B cell (primary cell): ENCODE measurements around the gene COBLL1. TPM values are rescaled to one million over a fixed set of nuclear protein-coding genes. Genes with fewer than 3 reads are reported as not detected.

Source experiments
- ATAC-seq: fragments of 200-7000 bp; cut with Tn5 transposase; one replicate; pipeline ENCODE4 v1.10.0; 2021; ENCODE audit warnings: low read depth, mild to moderate bottlenecking, moderate number of reproducible peaks, moderate library complexity
- CTCF ChIA-PET: fragments of 350-600 bp; sonication (Branson Sonifier 250); formaldehyde crosslinking; loops from one replicate; lab custom pipeline; 2021; ENCODE audit warnings: antibody characterized with exemption, inconsistent platforms; lab: Charles Lee
- POLR2A ChIA-PET: fragments of 350-600 bp; sonication (Branson Sonifier 250); formaldehyde crosslinking; loops from one replicate; lab custom pipeline; 2021; ENCODE audit warnings: antibody characterized with exemption; lab: Charles Lee
- DNase-seq: peaks from one replicate; pipeline ENCODE4 v3.0.0; 2013
- H2AFZ ChIP-seq: 2 replicates; pipeline ENCODE4 v1.6.1; 2012; ENCODE audit warnings: mild to moderate bottlenecking, low read depth, low read length; ENCODE audit not compliant: insufficient read depth, poor library complexity, severe bottlenecking
- H3K27ac ChIP-seq, 2 donors: 1 replicate in 1 of 2; 2 replicates in 1 of 2; pipeline ENCODE4 v1.5.1; 2012 to 2013; ENCODE audit warnings: low read length in 2 of 2, mild to moderate bottlenecking in 2 of 2, moderate library complexity in 1 of 2
- H3K27me3 ChIP-seq, 4 experiments: fragments of 200-600 bp in 1 of 4; sonication (generic) in 1 of 4; replicated peaks in 1 of 4; 1 replicate in 2 of 4; 2 replicates in 2 of 4; pipeline versions ENCODE4 v1.6.1 to v1.7.0; 2013 to 2016; ENCODE audit warnings: low read length in 3 of 4, mild to moderate bottlenecking in 2 of 4, mixed read lengths in 1 of 4, moderate library complexity in 1 of 4; ENCODE audit not compliant: insufficient read depth in 4 of 4, control insufficient read depth in 3 of 4; ENCODE audit errors: control extremely low read depth in 1 of 4
- H3K36me3 ChIP-seq, 2 experiments: replicated peaks in 1 of 2; 1 replicate in 1 of 2; 2 replicates in 1 of 2; pipeline versions ENCODE4 v1.6.1 to v1.7.1; 2013; ENCODE audit warnings: low read length in 1 of 2; ENCODE audit not compliant: insufficient read depth in 2 of 2, control insufficient read depth in 1 of 2; ENCODE audit errors: control extremely low read depth in 1 of 2, extremely low read depth in 1 of 2
- H3K4me1 ChIP-seq, 2 donors: fragments of 200-600 bp in 1 of 2; sonication (generic) in 1 of 2; 1 replicate in 1 of 2; 2 replicates in 1 of 2; pipeline versions ENCODE4 v1.5.1 to v1.6.1; 2013 to 2017; ENCODE audit warnings: low read length in 2 of 2; ENCODE audit not compliant: control insufficient read depth in 2 of 2, insufficient read depth in 2 of 2
- H3K4me2 ChIP-seq: replicated peaks from 2 replicates; pipeline ENCODE3; 2012; ENCODE audit warnings: mild to moderate bottlenecking, low read depth, low read length; ENCODE audit not compliant: poor library complexity, severe bottlenecking
- H3K4me3 ChIP-seq, 5 experiments: fragments of 200-600 bp in 1 of 5; sonication (generic) in 1 of 5; 1 replicate in 3 of 5; 2 replicates in 2 of 5; pipeline versions ENCODE4 v1.5.1 to v1.7.0; 2011 to 2016; ENCODE audit warnings: low read length in 4 of 5, mild to moderate bottlenecking in 4 of 5, low read depth in 2 of 5, control low read depth in 1 of 5, moderate library complexity in 1 of 5; ENCODE audit not compliant: insufficient read depth in 1 of 5; ENCODE audit errors: control extremely low read depth in 1 of 5, extremely low read depth in 1 of 5
- H3K79me2 ChIP-seq: fragments of 200-600 bp; sonication (generic); one replicate; pipeline ENCODE4 v1.6.0; 2016; ENCODE audit warnings: low read length; ENCODE audit not compliant: control insufficient read depth, insufficient read depth
- H3K9ac ChIP-seq: fragments of 200-600 bp; sonication (generic); 2 replicates; pipeline ENCODE4 v1.6.1; 2017; ENCODE audit warnings: mild to moderate bottlenecking, low read length, moderate library complexity
- H3K9me3 ChIP-seq, 3 donors: one replicate each; pipeline versions ENCODE4 v1.6.1 to v1.7.1; 2013; ENCODE audit warnings: low read length in 2 of 3; ENCODE audit not compliant: control insufficient read depth in 2 of 3, insufficient read depth in 1 of 3; ENCODE audit errors: control extremely low read depth in 1 of 3
- H4K20me1 ChIP-seq: 2 replicates; pipeline ENCODE4 v1.6.0; 2012; ENCODE audit warnings: mild to moderate bottlenecking, low read length; ENCODE audit not compliant: insufficient read depth, control insufficient read depth, poor library complexity, severe bottlenecking
- H3K27ac Mint-ChIP-seq: one replicate; pipeline ENCODE4 v1.8.0; 2021; ENCODE audit warnings: mixed read lengths
- H3K27me3 Mint-ChIP-seq: one replicate; pipeline ENCODE4 v1.8.0; 2021; ENCODE audit warnings: mixed read lengths
- H3K4me1 Mint-ChIP-seq: one replicate; pipeline ENCODE4 v1.8.0; 2021; ENCODE audit warnings: mixed read lengths
- H3K4me3 Mint-ChIP-seq: one replicate; pipeline ENCODE4 v1.8.0; 2021; ENCODE audit warnings: mixed read lengths
- H3K9me3 Mint-ChIP-seq: one replicate; pipeline ENCODE4 v1.8.0; 2022; ENCODE audit warnings: mixed read lengths; ENCODE audit not compliant: insufficient read depth
- EZH2 ChIP-seq: IDR thresholded peaks from 2 replicates; pipeline ENCODE4 v1.6.1; 2012; ENCODE audit warnings: borderline replicate concordance, low read depth, mild to moderate bottlenecking, moderate library complexity, low read length; ENCODE audit not compliant: insufficient read depth, poor library complexity, severe bottlenecking
- WGBS: methylation state at CpG from one replicate; pipeline ENCODE4 v1.1.5; 2013; ENCODE audit warnings: missing lambda C conversion rate; ENCODE audit not compliant: insufficient coverage; 5-methylcytosine and 5-hydroxymethylcytosine counted together
- intact Hi-C: fragments of 100-400 bp; cut with micrococcal nuclease; formaldehyde crosslinking; loops from one replicate; pipeline ENCODE4 v1.10.0; 2022
- polyA plus RNA-seq: library from polyadenylated mRNA; depleted of rRNA; stranded (reverse); fragments of >200 nt; gene quantifications from 2 replicates; pipeline ENCODE4 v1.2.3, GENCODE V29; 2012
- total RNA-seq, 2 donors: library from RNA; stranded (reverse); fragments of 120-200 nt in 1 of 2; gene quantifications; 1 replicate in 1 of 2; 2 replicates in 1 of 2; pipeline versions ENCODE4 v1.2.3 to v1.2.4, GENCODE V29; 2013 to 2022
- TF ChIP-seq, protein P1 (sequence below): fragments of 200-600 bp; IDR thresholded peaks from one replicate; pipeline ENCODE4 v1.8.0; 2022; ENCODE audit warnings: antibody characterized with exemption, mild to moderate bottlenecking

COBLL1 gene
- total and polyA plus RNA-seq, 2 donors (not counting 1 experiment from before 2014, with no cell fraction given): 45.1 to 234 TPM

GRCh38 chr2:164746713-164747112, 94.9 kb downstream of the COBLL1 start:
- H3K27me3 Mint-ChIP-seq: no peaks in the 10 kb centered on the region
- DNase-seq: no peak
- H4K20me1 ChIP-seq: no peaks in the 10 kb centered on the region
- H3K27me3 ChIP-seq: no peaks in the 10 kb centered on the region
- no peak overlapping the region for H3K9ac ChIP-seq
- intact Hi-C loops: no loop called here
- H3K36me3 ChIP-seq: peaks cover 0 to 19% of the 10 kb centered on the region in 2 experiments
- ATAC-seq: no peak
- ChIA-PET POLR2A (no interaction called here), CTCF (interaction anchor here (0.6 to 2.1 kb wide), 2 partner anchors 95 to 167 kb away, joined by 4 to 6 read pairs; partner anchors contain the start of gene COBLL1)
- peak overlapping the region; percentile 29 for H3K4me3 Mint-ChIP-seq
- H3K4me1 Mint-ChIP-seq: peaks cover 73% of the 10 kb centered on the region
- no peak overlapping the region for H3K4me3 ChIP-seq
- H3K9me3 ChIP-seq: no peaks in the 10 kb centered on the region
- H3K79me2 ChIP-seq: peaks cover 73% of the 10 kb centered on the region
- 79% methylated on average over 1 of the region's 1 CpG for WGBS
- H3K27ac Mint-ChIP-seq: peak overlapping the region; percentile 37
- no peak overlapping the region for H3K27ac ChIP-seq
- H3K9me3 Mint-ChIP-seq: no peaks in the 10 kb centered on the region
- no peak for TF ChIP-seq EZH2
- TF ChIP-seq, protein P1, sequence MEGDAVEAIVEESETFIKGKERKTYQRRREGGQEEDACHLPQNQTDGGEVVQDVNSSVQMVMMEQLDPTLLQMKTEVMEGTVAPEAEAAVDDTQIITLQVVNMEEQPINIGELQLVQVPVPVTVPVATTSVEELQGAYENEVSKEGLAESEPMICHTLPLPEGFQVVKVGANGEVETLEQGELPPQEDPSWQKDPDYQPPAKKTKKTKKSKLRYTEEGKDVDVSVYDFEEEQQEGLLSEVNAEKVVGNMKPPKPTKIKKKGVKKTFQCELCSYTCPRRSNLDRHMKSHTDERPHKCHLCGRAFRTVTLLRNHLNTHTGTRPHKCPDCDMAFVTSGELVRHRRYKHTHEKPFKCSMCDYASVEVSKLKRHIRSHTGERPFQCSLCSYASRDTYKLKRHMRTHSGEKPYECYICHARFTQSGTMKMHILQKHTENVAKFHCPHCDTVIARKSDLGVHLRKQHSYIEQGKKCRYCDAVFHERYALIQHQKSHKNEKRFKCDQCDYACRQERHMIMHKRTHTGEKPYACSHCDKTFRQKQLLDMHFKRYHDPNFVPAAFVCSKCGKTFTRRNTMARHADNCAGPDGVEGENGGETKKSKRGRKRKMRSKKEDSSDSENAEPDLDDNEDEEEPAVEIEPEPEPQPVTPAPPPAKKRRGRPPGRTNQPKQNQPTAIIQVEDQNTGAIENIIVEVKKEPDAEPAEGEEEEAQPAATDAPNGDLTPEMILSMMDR: no peak
- peaks cover 11 to 40% of the 10 kb centered on the region in 2 donors for H3K4me1 ChIP-seq
- H2AFZ ChIP-seq: no peak overlapping the region
- H3K4me2 ChIP-seq: peak overlapping the region; percentile 12

- H3K9ac ChIP-seq: no peak overlapping the region
- peak overlapping the region; percentile 12 for H3K27ac Mint-ChIP-seq
- WGBS: 88% methylated on average over 1 of the region's 5 CpGs
- ChIA-PET CTCF (interaction anchor here (0.7 to 1.1 kb wide), 3 partner anchors 15 to 169 kb away, joined by 3 to 4 read pairs (median 3); no protein-coding TSS in a partner anchor), POLR2A (interaction anchor here (0.8 kb wide), 1 partner anchor 11 kb away, joined by 9 read pairs; no protein-coding TSS in a partner anchor)
- H3K79me2 ChIP-seq: peaks cover 67% of the 10 kb centered on the region
- H3K27ac ChIP-seq: peak overlapping the region in 1 of 2 donors; percentile 22
- no peaks in the 10 kb centered on the region for H4K20me1 ChIP-seq
- H3K4me3 ChIP-seq: no peak overlapping the region
- intact Hi-C loops: loop anchor here (1.0 kb wide), 1 partner anchor 9 kb away; no protein-coding TSS in a partner anchor
- peaks cover 8 to 39% of the 10 kb centered on the region in 2 donors for H3K4me1 ChIP-seq
- no peaks in the 10 kb centered on the region for H3K9me3 Mint-ChIP-seq
- TF ChIP-seq EZH2: no peak
- TF ChIP-seq, protein P1: no peak
- ATAC-seq (no peak), DNase-seq (no peak)
- H3K4me1 Mint-ChIP-seq: peaks cover 71% of the 10 kb centered on the region
- H3K27me3 ChIP-seq: no peaks in the 10 kb centered on the region
- peaks cover 0 to 22% of the 10 kb centered on the region in 2 experiments for H3K36me3 ChIP-seq
- no peak overlapping the region for H2AFZ ChIP-seq
- no peaks in the 10 kb centered on the region for H3K27me3 Mint-ChIP-seq
- no peaks in the 10 kb centered on the region for H3K9me3 ChIP-seq
- no peak overlapping the region for H3K4me2 ChIP-seq
- no peak overlapping the region for H3K4me3 Mint-ChIP-seq
These were observed 96.4 kb downstream of the COBLL1 start for GRCh38 chr2:164745012-164745797.
